HCT116 (cell line): Measurements from ENCODE around the gene FBXW8. TPM values are rescaled to one million over a fixed set of nuclear protein-coding genes. Genes with fewer than 3 reads are reported as not detected.

ENCODE experiments used
- ATAC-seq: fragments of 200-7000 bp; cut with Tn5 transposase; 2 replicates; pipeline ENCODE4 v1.9.1; 2020; ENCODE audit warnings: mild to moderate bottlenecking, moderate library complexity
- BruUV-seq: library from RNA; stranded (reverse); fragments of 400-500 nt; replicated peaks from 2 replicates; lab custom pipeline; 2021; lab: Mats Ljungman, UMichigan
- CTCF ChIA-PET: fragments of 300-600 bp; sonication (Branson Sonifier 250); formaldehyde crosslinking; loops from one replicate; lab custom pipeline; 2021; ENCODE audit warnings: antibody characterized with exemption; lab: Charles Lee
- POLR2A ChIA-PET: fragments of 300-600, 350-600 bp; sonication (Branson Sonifier 250); formaldehyde crosslinking; loops from one replicate; lab custom pipeline; 2021; ENCODE audit warnings: antibody characterized with exemption; lab: Charles Lee
- RAD21 ChIA-PET, 2 experiments: fragments of 300-600 bp; sonication (Branson Sonifier 250); formaldehyde crosslinking; loops; one replicate each; lab custom pipeline; 2023; ENCODE audit warnings: low total read pairs in 2 of 2; ENCODE audit not compliant: uncharacterized antibody in 2 of 2, unreplicated experiment in 2 of 2, low non-redundant PET in 1 of 2; lab: Charles Lee
- DNase-seq: peaks from one replicate; pipeline ENCODE4 v3.0.0-alpha.2; 2010; ENCODE audit warnings: low read depth, low spot score
- H2AFZ ChIP-seq: fragments of 200-600 bp; shearing (Covaris generic), sonication (generic); 2 replicates; pipeline ENCODE4 v1.6.1; 2017; ENCODE audit warnings: low read depth, mixed run types, mixed read lengths, antibody characterized with exemption, low read length; ENCODE audit not compliant: poor library complexity, severe bottlenecking
- H3K27ac ChIP-seq: 2 replicates; pipeline ENCODE4 v1.5.1; 2012; ENCODE audit warnings: low read depth, low read length
- H3K27me3 ChIP-seq: fragments of 200-600 bp; sonication (generic); 2 replicates; pipeline ENCODE4 v1.6.1; 2016; ENCODE audit warnings: mixed run types, low read length, mixed read lengths; ENCODE audit not compliant: insufficient read depth
- H3K36me3 ChIP-seq, 2 experiments: fragments of 200-500 bp in 1 of 2; fragments of 200-600 bp in 1 of 2; sonication (Bioruptor generic) in 1 of 2; sonication (generic) in 1 of 2; 2 replicates each; pipeline versions ENCODE4 v1.5.1 to v1.6.1; 2014 to 2016; ENCODE audit warnings: low read length in 2 of 2, inconsistent platforms in 1 of 2, mixed read lengths in 1 of 2, mixed run types in 1 of 2; ENCODE audit not compliant: insufficient read depth in 2 of 2, control insufficient read depth in 1 of 2
- H3K4me1 ChIP-seq, 2 experiments: fragments of 200-600 bp in 1 of 2; sonication (generic) in 1 of 2; 2 replicates each; pipeline versions ENCODE4 v1.5.1 to v1.6.1; 2012 to 2017; ENCODE audit warnings: low read length in 2 of 2, inconsistent platforms in 1 of 2, mild to moderate bottlenecking in 1 of 2, mixed read lengths in 1 of 2, mixed run types in 1 of 2, moderate library complexity in 1 of 2; ENCODE audit not compliant: insufficient read depth in 2 of 2, control insufficient read depth in 1 of 2
- H3K4me2 ChIP-seq: fragments of 200-600 bp; sonication (generic); 2 replicates; pipeline ENCODE4 v1.6.1; 2017; ENCODE audit warnings: mixed run types, low read length, mixed read lengths
- H3K4me3 ChIP-seq, 2 experiments: fragments of 200-600 bp in 1 of 2; sonication (generic) in 1 of 2; replicated peaks in 1 of 2; 2 replicates each; pipeline ENCODE4 v1.5.1; 2011 to 2016; ENCODE audit warnings: low read length in 2 of 2, control low read depth in 1 of 2, low read depth in 1 of 2, mild to moderate bottlenecking in 1 of 2, mixed read lengths in 1 of 2, mixed run types in 1 of 2
- H3K79me2 ChIP-seq: fragments of 200-600 bp; sonication (generic); 2 replicates; pipeline ENCODE4 v1.6.1; 2017; ENCODE audit warnings: mild to moderate bottlenecking, mixed run types, low read length, moderate library complexity, mixed read lengths; ENCODE audit not compliant: insufficient read depth
- H3K9ac ChIP-seq: fragments of 200-600 bp; sonication (generic); 2 replicates; pipeline ENCODE4 v1.6.1; 2016; ENCODE audit warnings: low read length, mixed read lengths
- H3K9me2 ChIP-seq: fragments of 200-600 bp; sonication (generic), shearing (Covaris generic); 2 replicates; pipeline ENCODE4 v1.6.1; 2017; ENCODE audit warnings: mixed run types, mild to moderate bottlenecking, moderate library complexity; ENCODE audit not compliant: insufficient read depth
- H3K9me3 ChIP-seq, 2 experiments: fragments of 200-500 bp in 1 of 2; fragments of 200-600 bp in 1 of 2; sonication (Bioruptor generic) in 1 of 2; sonication (generic) in 1 of 2; 2 replicates each; pipeline ENCODE4 v1.6.1; 2014 to 2017; ENCODE audit warnings: low read length in 2 of 2, mixed read lengths in 2 of 2, inconsistent platforms in 1 of 2, low read depth in 1 of 2, mild to moderate bottlenecking in 1 of 2, mixed run types in 1 of 2, moderate library complexity in 1 of 2; ENCODE audit not compliant: control insufficient read depth in 1 of 2, insufficient read depth in 1 of 2
- H4K20me1 ChIP-seq: fragments of 200-600 bp; sonication (generic), shearing (Covaris generic); 2 replicates; pipeline ENCODE4 v1.6.1; 2017; ENCODE audit warnings: mixed run types, mild to moderate bottlenecking, moderate library complexity; ENCODE audit not compliant: insufficient read depth
- CEBPB ChIP-seq: IDR thresholded peaks from 2 replicates; pipeline ENCODE4 v1.6.1; 2012; ENCODE audit warnings: low read depth
- ELF1 ChIP-seq: IDR thresholded peaks from 2 replicates; pipeline ENCODE4 v1.6.1; 2012; ENCODE audit warnings: low read depth, borderline replicate concordance
- EZH2phosphoT487 ChIP-seq: fragments of 200-600 bp; IDR thresholded peaks from 2 replicates; pipeline ENCODE4 v1.6.1; 2018; ENCODE audit warnings: antibody characterized with exemption, borderline replicate concordance
- FOSL1 ChIP-seq: IDR thresholded peaks from 2 replicates; pipeline ENCODE4 v1.6.1; 2012; ENCODE audit warnings: low read depth
- POLR2A ChIP-seq: IDR thresholded peaks from 2 replicates; pipeline ENCODE4 v1.7.0; 2011; ENCODE audit warnings: borderline replicate concordance; ENCODE audit not compliant: insufficient read depth, insufficient read length; ENCODE audit errors: extremely low read depth
- POLR2AphosphoS5 ChIP-seq: IDR thresholded peaks from 2 replicates; pipeline ENCODE4 v1.6.1; 2011; ENCODE audit warnings: mild to moderate bottlenecking, low read depth, low read length, moderate library complexity
- RAD21 ChIP-seq: IDR thresholded peaks from 2 replicates; pipeline ENCODE4 v1.6.1; 2012; ENCODE audit warnings: low read depth, mild to moderate bottlenecking
- REST ChIP-seq: IDR thresholded peaks from 2 replicates; pipeline ENCODE4 v1.6.1; 2012; ENCODE audit warnings: low read depth
- SRF ChIP-seq: IDR thresholded peaks from 2 replicates; pipeline ENCODE4 v1.6.1; 2012; ENCODE audit warnings: low read depth
- TCF7L2 ChIP-seq: IDR thresholded peaks from 2 replicates; pipeline ENCODE4 v1.7.0; 2011; ENCODE audit warnings: borderline replicate concordance, inconsistent platforms; ENCODE audit not compliant: insufficient read depth, insufficient read length; ENCODE audit errors: extremely low read depth
- ZNF274 ChIP-seq: fragments of 200-500 bp; sonication (Bioruptor generic); IDR thresholded peaks from 2 replicates; pipeline ENCODE4 v1.6.1; 2014; ENCODE audit warnings: mild to moderate bottlenecking, low read depth, low read length, inconsistent platforms
- intact Hi-C: fragments of 100-400 bp; cut with micrococcal nuclease; formaldehyde crosslinking; loops from 2 replicates; pipeline ENCODE4 v1.10.0; 2022
- total RNA-seq: library from RNA; stranded (reverse); gene quantifications from one replicate; pipeline ENCODE4 v1.2.1, GENCODE V29; 2021; ENCODE audit not compliant: unreplicated experiment
- TF ChIP-seq, protein P1 (sequence below): IDR thresholded peaks from 2 replicates; pipeline ENCODE4 v1.6.1; 2011; ENCODE audit warnings: mild to moderate bottlenecking, low read length, moderate library complexity; ENCODE audit not compliant: insufficient replicate concordance; ENCODE audit errors: extremely low read depth

Gene FBXW8
- total RNA-seq, 1 experiment from 2014 or later, result 14.6 TPM

DNA sequence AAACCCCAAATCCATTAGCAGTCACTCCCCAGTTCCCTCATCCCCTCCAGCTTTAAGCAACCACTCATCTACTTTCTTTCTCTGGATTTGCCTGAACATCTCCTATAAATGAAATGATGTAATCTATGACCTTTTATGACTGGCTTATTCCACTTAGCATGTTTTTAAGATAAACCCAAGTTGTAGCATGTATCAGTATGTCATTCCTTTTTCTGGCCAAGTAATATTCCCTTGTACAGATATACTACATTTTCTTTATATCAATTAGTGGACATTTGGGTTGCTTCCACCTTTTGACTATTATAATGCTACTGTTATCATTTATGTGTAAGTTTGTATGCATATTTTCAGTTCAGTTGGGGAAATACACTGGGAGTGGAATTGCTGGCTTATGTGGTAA, 105.1 kb downstream of the FBXW8 start:
- ATAC-seq (no peak), DNase-seq (no peak)
- Histone ChIP-seq H3K79me2 (no peaks in the 10 kb centered on the region), H3K27me3 (no peaks in the 10 kb centered on the region), H3K4me2 (no peak overlapping the region), H4K20me1 (no peaks in the 10 kb centered on the region), H3K9me3 (no peaks in the 10 kb centered on the region), H3K4me1 (no peaks in the 10 kb centered on the region), H3K36me3 (0 out of 4 replicates have a peak, but pooled peaks cover 0 to 8% of the 10 kb centered on the region in 2 experiments), H3K9ac (no peak overlapping the region), H3K27ac (no peak overlapping the region), H2AFZ (no peak overlapping the region), H3K9me2 (no peaks in the 10 kb centered on the region), H3K4me3 (no peak overlapping the region)
- POLR2A ChIA-PET, result no interaction called here
- RAD21 ChIA-PET, result no interaction called here
- intact Hi-C loops, result no loop called here
- TF ChIP-seq ZNF274 (no peak), FOSL1 (no peak), REST (no peak), EZH2phosphoT487 (no peak), TCF7L2 (no peak), SRF (no peak), POLR2A (no peak), ELF1 (no peak), CEBPB (no peak), POLR2AphosphoS5 (no peak), RAD21 (no peak)
- TF ChIP-seq, protein P1, sequence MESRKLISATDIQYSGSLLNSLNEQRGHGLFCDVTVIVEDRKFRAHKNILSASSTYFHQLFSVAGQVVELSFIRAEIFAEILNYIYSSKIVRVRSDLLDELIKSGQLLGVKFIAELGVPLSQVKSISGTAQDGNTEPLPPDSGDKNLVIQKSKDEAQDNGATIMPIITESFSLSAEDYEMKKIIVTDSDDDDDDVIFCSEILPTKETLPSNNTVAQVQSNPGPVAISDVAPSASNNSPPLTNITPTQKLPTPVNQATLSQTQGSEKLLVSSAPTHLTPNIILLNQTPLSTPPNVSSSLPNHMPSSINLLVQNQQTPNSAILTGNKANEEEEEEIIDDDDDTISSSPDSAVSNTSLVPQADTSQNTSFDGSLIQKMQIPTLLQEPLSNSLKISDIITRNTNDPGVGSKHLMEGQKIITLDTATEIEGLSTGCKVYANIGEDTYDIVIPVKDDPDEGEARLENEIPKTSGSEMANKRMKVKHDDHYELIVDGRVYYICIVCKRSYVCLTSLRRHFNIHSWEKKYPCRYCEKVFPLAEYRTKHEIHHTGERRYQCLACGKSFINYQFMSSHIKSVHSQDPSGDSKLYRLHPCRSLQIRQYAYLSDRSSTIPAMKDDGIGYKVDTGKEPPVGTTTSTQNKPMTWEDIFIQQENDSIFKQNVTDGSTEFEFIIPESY, result no peak
- CTCF ChIA-PET, result no interaction called here
- BruUV-seq, result no TSS peak
